NCI-H2081 treated with DMSO at 0.1 percent for 48 hours (cell line): Measurements from ENCODE around the gene TPCN2.

Experiments
- DNase-seq: peaks from one replicate; lab custom pipeline; 2025; lab: John Stamatoyannopoulos, UW

The TPCN2 gene

GRCh38 chr11:69113646-69114340 is 65.1 kb downstream of the TPCN2 start:
- no peak for DNase-seq

GRCh38 chr11:69114362-69114761 is 65.6 kb downstream of the TPCN2 start:
- DNase-seq, result no peak

GRCh38 chr11:69114811-69115523 is 66.2 kb downstream of the TPCN2 start:
- no peak for DNase-seq

- no peak for DNase-seq
Measured at GRCh38 chr11:69115586-69116560, 67.1 kb downstream of the TPCN2 start.

- no peak for DNase-seq
Measured at GRCh38 chr11:69116671-69117070, 67.9 kb downstream of the TPCN2 start.

- no peak for DNase-seq
Measured at GRCh38 chr11:69119190-69119589, 70.5 kb downstream of the TPCN2 start.

- no peak for DNase-seq
Measured at GRCh38 chr11:69120096-69120875, 71.6 kb downstream of the TPCN2 start.

- DNase-seq, result no peak
Measured at GRCh38 chr11:69121021-69121420, 72.3 kb downstream of the TPCN2 start.

- no peak for DNase-seq
Measured at GRCh38 chr11:69121621-69122325, 73.0 kb downstream of the TPCN2 start.

GRCh38 chr11:69122326-69122629 is 73.5 kb downstream of the TPCN2 start:
- DNase-seq, result no peak

- no peak for DNase-seq
Measured at GRCh38 chr11:69122630-69123431, 74.1 kb downstream of the TPCN2 start.

GRCh38 chr11:69123593-69124545 is 75.1 kb downstream of the TPCN2 start:
- DNase-seq, result no peak

GRCh38 chr11:69125861-69126260 is 77.1 kb downstream of the TPCN2 start:
- no peak for DNase-seq

GRCh38 chr11:69126286-69126685 is 77.6 kb downstream of the TPCN2 start:
- no peak for DNase-seq

- no peak for DNase-seq
Measured at GRCh38 chr11:69127081-69127850, 78.5 kb downstream of the TPCN2 start.

- DNase-seq, result no peak
Measured at GRCh38 chr11:69127884-69128283, 79.2 kb downstream of the TPCN2 start.

GRCh38 chr11:69129053-69129452 is 80.3 kb downstream of the TPCN2 start:
- DNase-seq, result no peak

- DNase-seq, result no peak
Measured at GRCh38 chr11:69129647-69130046, 80.9 kb downstream of the TPCN2 start.
